Measurements from ENCODE around the gene UST.

GRCh38 chr6:148898376-148899014 lies 151.7 kb downstream of the UST start:
- TF ChIP-seq POLR2AphosphoS5 (IDR thresholded peaks at IDR 0.05; ENCODE audit: low read depth, low read length) (no peak), POLR2A (IDR thresholded peaks at IDR 0.05; ENCODE audit: low read depth, low read length) (no peak), TAF1 (IDR thresholded peaks at IDR 0.05; ENCODE audit: low read depth, low read length) (no peak), PAX5 (IDR thresholded peaks at IDR 0.05; ENCODE audit: insufficient read depth, low read length, severe bottlenecking) (no peak)

Data from GM12891 (cell line).